Keratinocyte (primary cell): Measurements from ENCODE around the gene BLOC1S2. TPM values are rescaled to one million over a fixed set of nuclear protein-coding genes. Genes with fewer than 3 reads are reported as not detected.

Experiments used
- DNase-seq: peaks from one replicate; pipeline ENCODE4 v3.0.0-alpha.2; 2011; ENCODE audit warnings: low read depth, missing footprints, low spot score
- FAIRE-seq: peaks from 2 replicates; lab custom pipeline; 2011; peaks lifted over from hg19 to GRCh38; lab: Jason Lieb, UNC
- H2AFZ ChIP-seq: 2 replicates; pipeline ENCODE4 v1.6.0; 2012; ENCODE audit warnings: low read length, control low read depth, inconsistent platforms; ENCODE audit not compliant: control insufficient read depth
- H3K27ac ChIP-seq: 2 replicates; pipeline ENCODE4 v1.5.1; 2011; ENCODE audit warnings: low read length; ENCODE audit not compliant: control insufficient read depth, insufficient read depth
- H3K27me3 ChIP-seq: 3 replicates; pipeline ENCODE4 v1.6.0; 2011; ENCODE audit warnings: low read length; ENCODE audit not compliant: control insufficient read depth, insufficient read depth; ENCODE audit errors: extremely low read depth
- H3K36me3 ChIP-seq, 2 experiments: 2 replicates in 1 of 2; 3 replicates in 1 of 2; pipeline ENCODE4 v1.5.1; 2011; ENCODE audit warnings: low read length in 2 of 2, mild to moderate bottlenecking in 1 of 2; ENCODE audit not compliant: control insufficient read depth in 2 of 2, insufficient read depth in 2 of 2; ENCODE audit errors: extremely low read depth in 1 of 2
- H3K4me1 ChIP-seq: 3 replicates; pipeline ENCODE4 v1.5.1; 2011; ENCODE audit warnings: low read length; ENCODE audit not compliant: control insufficient read depth, insufficient read depth; ENCODE audit errors: extremely low read depth
- H3K4me2 ChIP-seq: 3 replicates; pipeline ENCODE4 v1.6.0; 2011; ENCODE audit warnings: low read depth, low read length; ENCODE audit not compliant: control insufficient read depth, insufficient read depth; ENCODE audit errors: extremely low read depth
- H3K4me3 ChIP-seq, 3 experiments: fragments of 200-600 bp in 1 of 3; sonication (generic) in 1 of 3; 2 replicates in 2 of 3; 3 replicates in 1 of 3; pipeline ENCODE4 v1.5.1; 2011 to 2016; ENCODE audit warnings: low read length in 3 of 3, mild to moderate bottlenecking in 3 of 3, control low read depth in 2 of 3, inconsistent platforms in 1 of 3, low read depth in 1 of 3, mixed read lengths in 1 of 3, mixed run types in 1 of 3, moderate library complexity in 1 of 3; ENCODE audit not compliant: control insufficient read depth in 2 of 3, insufficient read depth in 2 of 3; ENCODE audit errors: extremely low read depth in 1 of 3
- H3K79me2 ChIP-seq: 2 replicates; pipeline ENCODE4 v1.6.0; 2012; ENCODE audit warnings: low read length; ENCODE audit not compliant: control insufficient read depth, insufficient read depth
- H3K9ac ChIP-seq: 3 replicates; pipeline ENCODE4 v1.6.0; 2011; ENCODE audit warnings: low read length; ENCODE audit not compliant: control insufficient read depth, insufficient read depth; ENCODE audit errors: extremely low read depth
- H3K9me1 ChIP-seq: 3 replicates; pipeline ENCODE4 v1.6.0; 2011; ENCODE audit warnings: low read length; ENCODE audit not compliant: control insufficient read depth, insufficient read depth; ENCODE audit errors: extremely low read depth
- H3K9me3 ChIP-seq: 2 replicates; pipeline ENCODE4 v1.5.1; 2012; ENCODE audit warnings: low read depth, low read length; ENCODE audit not compliant: control insufficient read depth
- H4K20me1 ChIP-seq: 3 replicates; pipeline ENCODE4 v1.6.0; 2011; ENCODE audit warnings: low read length; ENCODE audit not compliant: control insufficient read depth, insufficient read depth; ENCODE audit errors: extremely low read depth
- CTCF ChIP-seq, 3 experiments: IDR thresholded peaks in 1 of 3; conservative IDR thresholded peaks in 1 of 3; optimal IDR thresholded peaks in 1 of 3; 2 replicates in 2 of 3; 3 replicates in 1 of 3; pipeline versions ENCODE3 to v1.5.1; 2011; ENCODE audit warnings: low read length in 3 of 3, mild to moderate bottlenecking in 3 of 3, moderate library complexity in 2 of 3, control low read depth in 1 of 3, inconsistent platforms in 1 of 3; ENCODE audit not compliant: insufficient read depth in 2 of 3; ENCODE audit errors: extremely low read depth in 1 of 3
- EZH2 ChIP-seq: IDR thresholded peaks from one replicate; pipeline ENCODE4 v1.6.1; 2012; ENCODE audit warnings: inconsistent platforms, mild to moderate bottlenecking, low read length, moderate library complexity
- dilution Hi-C: fragments of 300-500 bp; cut with MboI; formaldehyde crosslinking; loops from one replicate; pipeline ENCODE4 v1.7.0; 2020; ENCODE audit warnings: low sequenced_read_pairs; ENCODE audit not compliant: extremely low pct_ligation_motif_present
- polyA plus RNA-seq, 5 experiments: library from polyadenylated mRNA; depleted of rRNA in 3 of 5; stranded (reverse) in 3 of 5; stranded (forward) in 1 of 5; unstranded in 1 of 5; fragments of >200 nt; gene quantifications; 1 replicate in 1 of 5; 2 replicates in 3 of 5; 3 replicates in 1 of 5; pipeline versions ENCODE4 v1.2.1 to v1.2.3, GENCODE V29; 2011 to 2012; ENCODE audit warnings: missing spikeins in 2 of 5, low read depth in 1 of 5, low replicate concordance in 1 of 5

The BLOC1S2 gene
- polyA plus RNA-seq, 1 donor (not counting 4 experiments of a cell fraction or from before 2014, with no cell fraction given) = 74.1 TPM

- Histone ChIP-seq H3K9me1 (no peaks in the 10 kb centered on the region), H3K9ac (no peak within 1 kb of the TSS), H3K79me2 (no peaks in the 10 kb centered on the region), H3K36me3 (no peaks in the 10 kb centered on the region), H3K4me2 (no peak within 1 kb of the TSS), H3K27ac (no peak within 1 kb of the TSS), H4K20me1 (no peaks in the 10 kb centered on the region), H3K4me3 (no peak within 1 kb of the TSS), H2AFZ (no peak within 1 kb of the TSS), H3K9me3 (no peaks in the 10 kb centered on the region), H3K4me1 (no peaks in the 10 kb centered on the region), H3K27me3 (peaks cover 19% of the 10 kb centered on the region)
- FAIRE-seq (no peak), DNase-seq (no peak)
- TF ChIP-seq CTCF (optimal IDR thresholded peaks at IDR 0.05 in 1 of 3, IDR thresholded peaks at IDR 0.05 in 1 of 3, conservative IDR thresholded peaks at IDR 0.05 in 1 of 3; ENCODE audit: extremely low read depth in 1 of 3, insufficient read depth in 2 of 3, low read length in 3 of 3) (no peak), EZH2 (no peak)
- dilution Hi-C loops = loop anchor here (25.0 kb wide), 1 partner anchor 107 kb away; no protein-coding TSS in a partner anchor
These were observed 43.6 kb upstream of the BLOC1S2 start, which contains the start of gene PKD2L1 for GRCh38 chr10:100330079-100330478. TSS of gene PKD2L1 (minus strand) at chr10:100330228. CDS start at chr10:100330103, 125 bp downstream.

GRCh38 chr10:100328198-100328597, 41.7 kb upstream of the BLOC1S2 start:
- Histone ChIP-seq H3K9me3 (no peaks in the 10 kb centered on the region), H3K79me2 (no peaks in the 10 kb centered on the region), H3K36me3 (no peaks in the 10 kb centered on the region), H3K27me3 (peaks cover 19% of the 10 kb centered on the region), H3K4me1 (no peaks in the 10 kb centered on the region), H3K4me3 (no peak overlapping the region), H3K9me1 (no peaks in the 10 kb centered on the region), H3K4me2 (no peak overlapping the region), H3K9ac (no peak overlapping the region), H4K20me1 (no peaks in the 10 kb centered on the region), H3K27ac (no peak overlapping the region), H2AFZ (no peak overlapping the region)
- no peak for FAIRE-seq
- DNase-seq = no peak
- TF ChIP-seq CTCF (optimal IDR thresholded peaks at IDR 0.05 in 1 of 3, IDR thresholded peaks at IDR 0.05 in 1 of 3, conservative IDR thresholded peaks at IDR 0.05 in 1 of 3; ENCODE audit: extremely low read depth in 1 of 3, insufficient read depth in 2 of 3, low read length in 3 of 3) = no peak
- no peak for TF ChIP-seq EZH2
- dilution Hi-C loops = loop anchor here (25.0 kb wide), 1 partner anchor 109 kb away; no protein-coding TSS in a partner anchor
